ENCODE results near the gene CYP24A1. TPM values are rescaled to one million over a fixed set of nuclear protein-coding genes. Genes with fewer than 3 reads are reported as not detected.
A peak's percentile ranks its signal among the peaks of the same experiment; 100 is the strongest.

Gene CYP24A1
- polyA plus RNA-seq, 1 donor from 2014 or later, result not detected

DNA sequence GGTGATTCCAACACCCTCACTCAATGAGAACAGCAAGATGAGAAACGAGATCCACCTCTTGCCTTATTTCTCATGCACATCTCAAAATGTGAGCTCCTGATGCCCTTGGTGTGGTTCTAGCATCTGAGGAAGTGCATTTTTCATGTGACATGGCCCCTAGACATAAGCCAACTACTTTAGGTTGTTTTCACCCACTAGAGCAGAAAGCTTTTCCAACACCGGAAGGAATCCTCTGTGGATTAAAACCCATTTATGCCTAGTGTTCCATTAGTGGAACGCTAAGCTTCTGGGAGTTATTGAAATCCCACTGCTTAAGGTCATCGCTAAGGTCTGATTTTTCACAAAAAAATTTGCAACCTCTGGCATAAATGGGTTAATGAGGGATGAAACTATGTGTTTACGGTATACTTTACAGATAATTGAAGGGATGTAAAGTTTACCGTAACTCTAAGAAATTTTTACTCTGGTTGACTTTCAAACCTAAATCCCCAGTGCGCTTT, 24.0 kb downstream of the CYP24A1 start:
- Mint-ChIP-seq H3K4me3 (no peak overlapping the region), H3K27me3 (peaks cover 7% of the 10 kb centered on the region), H3K9me3 (no peaks in the 10 kb centered on the region), H3K4me1 (no peaks in the 10 kb centered on the region), H3K27ac (no peak overlapping the region), H3K36me3 (peaks cover 2% of the 10 kb centered on the region)

- Mint-ChIP-seq H3K36me3 (peaks cover 2% of the 10 kb centered on the region), H3K27me3 (peaks cover 7% of the 10 kb centered on the region), H3K4me1 (no peaks in the 10 kb centered on the region), H3K9me3 (no peaks in the 10 kb centered on the region), H3K27ac (no peak overlapping the region), H3K4me3 (no peak overlapping the region)
Measured at GRCh38 chr20:54148947-54149764, 24.6 kb downstream of the CYP24A1 start.

- H3K36me3 Mint-ChIP-seq, result peaks cover 2% of the 10 kb centered on the region
Measured at GRCh38 chr20:54146672-54147071, 27.1 kb downstream of the CYP24A1 start.

DNA sequence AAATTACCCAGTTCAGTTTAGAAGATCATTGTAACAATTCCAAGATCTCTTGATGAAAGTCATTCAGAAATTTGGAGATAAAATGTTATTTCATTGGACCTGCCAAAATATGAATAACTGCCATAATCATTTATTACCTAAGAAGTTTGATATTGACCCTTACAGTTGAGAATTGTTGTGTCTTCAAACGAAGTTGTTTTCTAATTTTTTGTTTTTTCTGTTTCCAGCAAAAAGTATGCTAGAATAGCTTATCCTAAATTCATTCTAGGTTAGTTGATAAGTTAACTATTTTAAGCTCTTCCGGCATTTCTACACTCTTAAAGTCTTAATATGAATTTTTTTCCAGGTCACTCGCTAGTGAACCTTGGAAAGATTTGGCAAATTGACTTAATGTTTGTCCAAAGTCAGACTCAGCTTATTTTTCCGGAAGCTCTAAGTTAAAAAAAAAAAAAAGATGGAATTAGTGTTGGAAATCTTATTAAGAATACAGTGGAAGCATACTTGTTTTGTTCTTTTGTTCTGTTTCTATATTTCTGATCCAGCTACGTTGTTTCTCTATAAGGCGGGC, 28.9 kb downstream of the CYP24A1 start:
- Mint-ChIP-seq H3K4me3 (no peak overlapping the region), H3K27ac (no peak overlapping the region), H3K4me1 (no peaks in the 10 kb centered on the region), H3K27me3 (peaks cover 4% of the 10 kb centered on the region), H3K36me3 (peaks cover 2% of the 10 kb centered on the region), H3K9me3 (peaks cover 0 to 5% (median 0%) of the 10 kb centered on the region in 3 donors)

More at GRCh38 chr20:54146672-54147071, 27.1 kb downstream of the CYP24A1 start:
- H3K4me1 Mint-ChIP-seq, result no peaks in the 10 kb centered on the region
- no peak overlapping the region for H3K4me3 Mint-ChIP-seq
- peaks cover 0 to 2% (median 0%) of the 10 kb centered on the region in 3 donors for H3K9me3 Mint-ChIP-seq
- H3K27me3 Mint-ChIP-seq, result peaks cover 7% of the 10 kb centered on the region
- no peak overlapping the region for H3K27ac Mint-ChIP-seq

DNA sequence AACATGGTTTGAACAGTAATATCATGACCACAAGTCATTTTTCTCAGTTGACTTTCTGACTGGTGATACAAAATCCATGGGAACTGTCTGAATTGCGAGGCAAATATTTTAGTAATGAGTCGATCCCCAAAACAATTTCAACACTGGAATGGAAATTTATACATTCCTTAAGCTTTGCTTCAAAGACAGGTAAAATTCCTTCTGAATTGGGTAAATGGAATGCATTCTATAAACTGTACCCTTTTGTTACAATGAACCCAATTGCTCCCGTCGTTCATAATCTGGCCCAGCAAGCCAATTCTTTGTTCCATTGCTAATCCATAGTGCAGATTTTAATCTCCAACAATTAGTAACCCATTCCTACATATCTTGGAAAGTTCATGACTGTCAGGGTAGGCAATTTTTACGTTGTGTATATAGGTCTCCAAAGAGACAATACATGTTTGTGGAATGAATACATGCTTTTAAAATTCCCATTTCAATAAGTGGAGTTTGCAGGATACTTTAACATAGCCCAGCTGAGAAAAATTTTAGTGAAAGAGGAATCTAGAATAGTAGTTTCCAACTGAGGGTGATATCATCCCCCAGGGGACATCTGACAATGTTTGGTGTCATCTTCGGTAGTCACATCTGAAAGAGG, 32.7 kb downstream of the CYP24A1 start:
- no peak overlapping the region for H3K27ac Mint-ChIP-seq
- no peaks in the 10 kb centered on the region for H3K4me1 Mint-ChIP-seq
- no peaks in the 10 kb centered on the region for H3K36me3 Mint-ChIP-seq
- H3K27me3 Mint-ChIP-seq, result no peaks in the 10 kb centered on the region
- H3K9me3 Mint-ChIP-seq, result peaks cover 0 to 5% (median 0%) of the 10 kb centered on the region in 3 donors
- no peak overlapping the region for H3K4me3 Mint-ChIP-seq

- no peaks in the 10 kb centered on the region for H3K4me1 Mint-ChIP-seq
- H3K27ac Mint-ChIP-seq, result no peak overlapping the region
- no peaks in the 10 kb centered on the region for H3K27me3 Mint-ChIP-seq
- H3K4me3 Mint-ChIP-seq, result no peak overlapping the region
- no peaks in the 10 kb centered on the region for H3K36me3 Mint-ChIP-seq
- H3K9me3 Mint-ChIP-seq, result peaks cover 0 to 5% (median 0%) of the 10 kb centered on the region in 3 donors
Measured at GRCh38 chr20:54140486-54140885, 33.3 kb downstream of the CYP24A1 start.

DNA sequence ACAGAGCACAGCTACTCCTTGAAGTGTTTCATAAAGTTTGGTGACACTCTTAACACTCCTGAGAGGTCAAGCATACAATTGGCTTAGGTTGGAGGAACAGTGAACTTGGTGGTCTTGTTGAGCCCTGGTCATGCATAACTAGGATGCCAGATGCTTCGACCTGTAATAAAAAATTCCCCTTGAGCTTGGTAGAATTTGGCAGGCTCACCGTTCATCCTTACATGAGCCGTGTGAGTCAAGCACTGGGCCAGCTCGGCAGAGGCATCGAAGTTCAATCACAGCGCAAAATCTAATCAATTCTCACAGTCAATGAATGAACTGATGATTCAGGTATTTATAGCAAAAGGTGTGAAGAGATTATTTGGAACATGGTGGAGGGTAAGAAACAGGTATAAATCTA, 33.7 kb downstream of the CYP24A1 start:
- H3K9me3 Mint-ChIP-seq, result peaks cover 0 to 5% (median 0%) of the 10 kb centered on the region in 3 donors

DNA sequence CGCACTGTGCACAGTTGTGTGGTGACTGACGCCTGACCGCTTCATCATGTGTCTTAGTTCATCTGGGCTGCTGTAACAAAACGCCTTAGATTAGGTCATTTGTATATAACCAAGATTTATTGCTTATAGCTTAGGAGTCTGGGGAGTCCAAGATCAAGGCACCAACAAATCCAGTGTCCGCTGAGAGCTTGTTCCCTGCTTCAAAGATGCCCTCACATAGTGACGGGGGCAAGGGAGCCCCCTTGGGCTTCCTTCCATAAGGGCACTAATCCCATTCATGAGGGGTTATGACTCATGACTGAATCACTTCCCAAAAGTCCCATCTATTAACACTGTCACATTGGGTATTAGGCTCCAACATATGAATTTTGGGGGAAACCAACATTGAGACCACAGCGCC, 34.6 kb downstream of the CYP24A1 start:
- no peaks in the 10 kb centered on the region for H3K27me3 Mint-ChIP-seq
- no peaks in the 10 kb centered on the region for H3K4me1 Mint-ChIP-seq
- no peak overlapping the region for H3K27ac Mint-ChIP-seq
- H3K36me3 Mint-ChIP-seq, result no peaks in the 10 kb centered on the region
- peaks cover 0 to 5% (median 0%) of the 10 kb centered on the region in 3 donors for H3K9me3 Mint-ChIP-seq
- peak overlapping the region in 1 of 4 donors; percentile 13 for H3K4me3 Mint-ChIP-seq

More for the DNA sequence above, 33.7 kb downstream of the CYP24A1 start:
- Mint-ChIP-seq H3K36me3 (no peaks in the 10 kb centered on the region), H3K4me1 (no peaks in the 10 kb centered on the region), H3K27me3 (no peaks in the 10 kb centered on the region), H3K4me3 (no peak overlapping the region), H3K27ac (no peak overlapping the region)

DNA sequence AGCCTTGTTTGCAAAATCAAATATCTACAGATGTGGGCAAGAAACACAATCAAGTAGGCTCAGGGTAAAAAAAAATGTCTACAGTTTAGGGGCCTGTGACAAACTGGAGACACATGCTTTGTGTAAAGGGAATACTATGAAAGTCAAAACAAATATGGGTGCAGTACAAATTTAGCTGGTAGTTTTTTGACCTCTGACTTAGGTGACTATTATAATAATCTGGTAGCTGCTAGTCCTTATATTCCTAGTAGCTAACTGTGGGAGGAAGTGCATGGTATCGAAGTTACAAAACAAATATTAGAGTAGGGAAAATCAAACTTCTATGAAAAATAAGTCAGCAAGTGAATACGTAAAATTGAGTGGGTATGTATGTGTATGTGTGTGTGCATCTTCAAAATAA, 35.4 kb downstream of the CYP24A1 start:
- Mint-ChIP-seq H3K27me3 (no peaks in the 10 kb centered on the region), H3K4me1 (no peaks in the 10 kb centered on the region)

GRCh38 chr20:54137115-54137514, 36.7 kb downstream of the CYP24A1 start:
- Mint-ChIP-seq H3K9me3 (peaks cover 0 to 3% (median 0%) of the 10 kb centered on the region in 3 donors), H3K36me3 (no peaks in the 10 kb centered on the region), H3K27me3 (no peaks in the 10 kb centered on the region), H3K27ac (no peak overlapping the region), H3K4me3 (no peak overlapping the region), H3K4me1 (peaks cover 6 to 7% (median 6%) of the 10 kb centered on the region in 3 donors)

More for the DNA sequence above, 35.4 kb downstream of the CYP24A1 start:
- Mint-ChIP-seq H3K27ac (no peak overlapping the region), H3K36me3 (no peaks in the 10 kb centered on the region), H3K4me3 (no peak overlapping the region), H3K9me3 (peaks cover 0 to 5% (median 0%) of the 10 kb centered on the region in 3 donors)

- Mint-ChIP-seq H3K4me1 (peaks cover 7 to 9% (median 8%) of the 10 kb centered on the region in 3 donors), H3K36me3 (no peaks in the 10 kb centered on the region), H3K9me3 (peaks cover 0 to 5% (median 4%) of the 10 kb centered on the region in 3 donors), H3K27ac (no peak overlapping the region), H3K27me3 (peaks cover 2% of the 10 kb centered on the region), H3K4me3 (no peak overlapping the region)
Measured at GRCh38 chr20:54134445-54135220, 39.2 kb downstream of the CYP24A1 start.

GRCh38 chr20:54133434-54134427, 40.1 kb downstream of the CYP24A1 start:
- Mint-ChIP-seq H3K4me3 (no peak overlapping the region), H3K9me3 (peaks cover 0 to 5% (median 4%) of the 10 kb centered on the region in 3 donors), H3K36me3 (no peaks in the 10 kb centered on the region), H3K4me1 (peaks cover 7 to 9% (median 8%) of the 10 kb centered on the region in 3 donors), H3K27me3 (peaks cover 2% of the 10 kb centered on the region), H3K27ac (no peak overlapping the region)

DNA sequence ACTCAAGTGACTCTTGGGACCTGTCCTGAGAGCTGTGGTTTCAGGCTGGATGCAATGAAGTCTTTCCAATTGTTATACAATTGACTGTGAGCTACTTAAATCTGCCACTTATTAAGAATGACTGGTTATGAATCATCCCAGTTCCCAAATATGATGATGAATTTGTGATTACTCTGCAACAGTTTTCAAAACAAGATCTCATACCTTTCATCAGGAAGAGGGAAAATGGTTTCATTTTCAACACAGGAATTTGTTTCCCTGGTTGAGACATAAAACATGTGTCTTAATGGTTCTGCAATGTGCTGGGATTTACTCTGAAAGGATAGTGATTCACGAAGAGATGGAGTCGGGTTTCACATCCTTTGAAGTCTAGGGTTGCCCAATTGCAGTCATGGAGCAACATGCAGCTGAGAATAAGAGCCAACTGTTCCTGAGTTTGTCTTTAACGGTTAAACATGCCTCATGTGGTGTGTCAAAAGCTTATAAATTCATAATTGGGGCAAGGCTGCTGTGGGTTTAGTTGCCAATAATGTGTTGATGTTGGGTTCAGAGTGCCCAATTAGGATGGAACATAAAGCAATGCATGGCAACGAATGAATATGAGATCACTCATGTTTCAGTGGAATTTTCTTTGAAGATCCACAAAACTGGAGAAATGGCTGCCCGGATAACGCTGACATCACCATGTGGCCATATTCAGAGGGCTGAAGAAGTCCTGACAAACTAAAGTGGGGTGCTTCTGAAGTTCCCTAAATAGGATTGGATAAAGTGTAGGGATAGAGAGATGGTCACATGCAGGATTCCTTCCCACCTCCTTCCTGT, 41.0 kb downstream of the CYP24A1 start:
- Mint-ChIP-seq H3K9me3 (peaks cover 0 to 7% (median 4%) of the 10 kb centered on the region in 3 donors), H3K4me1 (peaks cover 8 to 9% (median 8%) of the 10 kb centered on the region in 3 donors), H3K36me3 (no peaks in the 10 kb centered on the region), H3K27me3 (peaks cover 2% of the 10 kb centered on the region), H3K4me3 (no peak overlapping the region), H3K27ac (no peak overlapping the region)

All from IgD-negative memory B cell (primary cell).